H1 (cell line): ENCODE measurements around the gene IGBP1. TPM values are rescaled to one million over a fixed set of nuclear protein-coding genes. Genes with fewer than 3 reads are reported as not detected.

Experiments
- CTCF ChIA-PET: fragments of 300-600 bp; sonication (Branson Sonifier 250); formaldehyde crosslinking; loops from one replicate; lab custom pipeline; 2021; ENCODE audit not compliant: partially characterized antibody; lab: Charles Lee
- POLR2A ChIA-PET: fragments of 300-600 bp; sonication (Branson Sonifier 250); formaldehyde crosslinking; loops from one replicate; lab custom pipeline; 2021; ENCODE audit warnings: inconsistent platforms; ENCODE audit not compliant: partially characterized antibody; lab: Charles Lee
- DNase-seq, 2 experiments: peaks; one replicate each; pipeline versions ENCODE4 v3.0.0 to v3.0.0-alpha.2; 2010 to 2022; ENCODE audit warnings: low spot score in 2 of 2, low read depth in 1 of 2, mixed read lengths in 1 of 2
- FAIRE-seq: peaks from 2 replicates; lab custom pipeline; 2011; peaks lifted over from hg19 to GRCh38; lab: Jason Lieb, UNC
- H2AFZ ChIP-seq: 2 replicates; pipeline ENCODE4 v1.8.1; 2012; ENCODE audit warnings: low read length, inconsistent platforms
- H2AK5ac ChIP-seq: 2 replicates; pipeline ENCODE4 v1.6.1; 2013; ENCODE audit warnings: low read depth, low read length
- H2BK120ac ChIP-seq: replicated peaks from 2 replicates; pipeline ENCODE3; 2013; ENCODE audit warnings: low read depth, low read length, inconsistent platforms
- H2BK12ac ChIP-seq: 2 replicates; pipeline ENCODE4 v1.6.1; 2013; ENCODE audit warnings: low read depth, low read length
- H2BK15ac ChIP-seq: 2 replicates; pipeline ENCODE4 v1.6.1; 2013; ENCODE audit warnings: low read length
- H2BK20ac ChIP-seq: 2 replicates; pipeline ENCODE4 v1.6.1; 2013; ENCODE audit warnings: low read length
- H2BK5ac ChIP-seq: 2 replicates; pipeline ENCODE4 v1.6.1; 2013; ENCODE audit warnings: low read depth, low read length
- H3K14ac ChIP-seq: 2 replicates; pipeline ENCODE4 v1.6.1; 2013; ENCODE audit warnings: inconsistent platforms; ENCODE audit not compliant: insufficient read length
- H3K18ac ChIP-seq: 2 replicates; pipeline ENCODE4 v1.6.1; 2013; ENCODE audit warnings: low read length; ENCODE audit errors: extremely low read depth
- H3K23ac ChIP-seq: 2 replicates; pipeline ENCODE4 v1.6.1; 2013; ENCODE audit warnings: inconsistent platforms; ENCODE audit not compliant: insufficient read length
- H3K23me2 ChIP-seq: 2 replicates; pipeline ENCODE4 v1.6.1; 2013; ENCODE audit warnings: low read depth, low read length
- H3K27ac ChIP-seq: 2 replicates; pipeline ENCODE4 v1.6.1; 2011; ENCODE audit warnings: low read depth, low read length, inconsistent platforms
- H3K27me3 ChIP-seq, 4 experiments: replicated peaks in 1 of 4; 1 replicate in 1 of 4; 2 replicates in 3 of 4; pipeline versions ENCODE4 v1.6.1 to v1.8.1; 2011 to 2013; ENCODE audit warnings: low read length in 3 of 4, mild to moderate bottlenecking in 3 of 4, inconsistent platforms in 2 of 4, mixed read lengths in 2 of 4, moderate library complexity in 1 of 4; ENCODE audit not compliant: control insufficient read depth in 3 of 4, insufficient read depth in 3 of 4; ENCODE audit errors: extremely low read depth in 1 of 4
- H3K36me3 ChIP-seq, 4 experiments: 2 replicates each; pipeline versions ENCODE4 v1.6.1 to v1.8.1; 2011 to 2013; ENCODE audit warnings: mild to moderate bottlenecking in 4 of 4, low read length in 3 of 4, moderate library complexity in 2 of 4, control low read depth in 1 of 4, inconsistent platforms in 1 of 4; ENCODE audit not compliant: insufficient read depth in 4 of 4, control insufficient read depth in 2 of 4
- H3K4ac ChIP-seq: replicated peaks from 2 replicates; pipeline ENCODE3; 2013; ENCODE audit warnings: low read length, low read depth, mixed read lengths, inconsistent platforms; ENCODE audit not compliant: insufficient read length
- H3K4me1 ChIP-seq, 4 experiments: replicated peaks in 1 of 4; 1 replicate in 1 of 4; 2 replicates in 3 of 4; pipeline versions ENCODE4 v1.6.1 to v1.8.1; 2011 to 2013; ENCODE audit warnings: low read length in 3 of 4, inconsistent platforms in 2 of 4, mixed read lengths in 1 of 4; ENCODE audit not compliant: insufficient read depth in 4 of 4, control insufficient read depth in 3 of 4
- H3K4me2 ChIP-seq, 2 experiments: 2 replicates each; pipeline versions ENCODE4 v1.6.1 to v1.8.1; 2011 to 2013; ENCODE audit warnings: low read depth in 2 of 2, low read length in 2 of 2, control low read depth in 1 of 2, inconsistent platforms in 1 of 2, mild to moderate bottlenecking in 1 of 2; ENCODE audit not compliant: insufficient read depth in 1 of 2
- H3K4me3 ChIP-seq, 4 experiments: fragments of 200-600, 300-600 bp in 1 of 4; sonication (generic), shearing (Covaris generic), sonication (Bioruptor Twin) in 1 of 4; 2 replicates each; pipeline versions ENCODE4 v1.5.1 to v1.8.1; 2011 to 2016; ENCODE audit warnings: low read length in 4 of 4, low read depth in 3 of 4, control low read depth in 2 of 4, inconsistent platforms in 2 of 4, mild to moderate bottlenecking in 2 of 4, mixed read lengths in 1 of 4, moderate library complexity in 1 of 4; ENCODE audit not compliant: insufficient read depth in 2 of 4; ENCODE audit errors: extremely low read depth in 1 of 4
- H3K56ac ChIP-seq: replicated peaks from 2 replicates; pipeline ENCODE3; 2013; ENCODE audit warnings: low read depth, mild to moderate bottlenecking, mixed read lengths, low read length, inconsistent platforms; ENCODE audit not compliant: insufficient read length
- H3K79me1 ChIP-seq: 2 replicates; pipeline ENCODE4 v1.6.1; 2013; ENCODE audit warnings: low read depth, low read length, control low read depth
- H3K79me2 ChIP-seq, 2 experiments: 2 replicates each; pipeline versions ENCODE4 v1.6.1 to v1.8.1; 2012 to 2013; ENCODE audit warnings: low read length in 2 of 2, mild to moderate bottlenecking in 2 of 2, inconsistent platforms in 1 of 2; ENCODE audit not compliant: insufficient read depth in 2 of 2, control insufficient read depth in 1 of 2
- H3K9ac ChIP-seq, 4 experiments: replicated peaks in 1 of 4; 1 replicate in 1 of 4; 2 replicates in 3 of 4; pipeline versions ENCODE4 v1.6.1 to v1.8.1; 2011 to 2013; ENCODE audit warnings: low read depth in 3 of 4, low read length in 3 of 4, control low read depth in 2 of 4, mild to moderate bottlenecking in 2 of 4, moderate library complexity in 2 of 4, inconsistent platforms in 1 of 4; ENCODE audit errors: extremely low read depth in 1 of 4
- H3K9me3 ChIP-seq, 2 experiments: 2 replicates each; pipeline versions ENCODE4 v1.6.1 to v1.8.1; 2012 to 2013; ENCODE audit warnings: mild to moderate bottlenecking in 2 of 2, moderate library complexity in 2 of 2, control low read depth in 1 of 2, inconsistent platforms in 1 of 2, low read depth in 1 of 2, low read length in 1 of 2, mixed read lengths in 1 of 2; ENCODE audit not compliant: insufficient read depth in 2 of 2
- H4K20me1 ChIP-seq, 2 experiments: replicated peaks in 1 of 2; 2 replicates each; pipeline versions ENCODE3 to v1.8.1; 2011 to 2013; ENCODE audit warnings: inconsistent platforms in 2 of 2, low read length in 2 of 2, mild to moderate bottlenecking in 1 of 2; ENCODE audit not compliant: insufficient read depth in 2 of 2, control insufficient read depth in 1 of 2
- H4K5ac ChIP-seq: 2 replicates; pipeline ENCODE4 v1.6.1; 2013; ENCODE audit warnings: low read length, low read depth, mixed read lengths, inconsistent platforms; ENCODE audit not compliant: insufficient read length
- H4K8ac ChIP-seq: 2 replicates; pipeline ENCODE4 v1.8.0; 2013; ENCODE audit warnings: mild to moderate bottlenecking, moderate library complexity, low read length, inconsistent platforms; ENCODE audit not compliant: insufficient read depth; ENCODE audit errors: extremely low read depth
- H4K91ac ChIP-seq: replicated peaks from 2 replicates; pipeline ENCODE3; 2013; ENCODE audit warnings: low read length, mixed read lengths, inconsistent platforms; ENCODE audit not compliant: insufficient read length
- ASH2L ChIP-seq: fragments of 200-600, 300-600 bp; sonication (generic); IDR thresholded peaks from one replicate; pipeline ENCODE4 v1.7.1; 2017; ENCODE audit warnings: low read length
- BACH1 ChIP-seq: IDR thresholded peaks from 2 replicates; pipeline ENCODE4 v1.6.1; 2012; ENCODE audit warnings: low read length, improper control_type of control experiment
- CHD1 ChIP-seq: IDR thresholded peaks from 2 replicates; pipeline ENCODE4 v1.6.1; 2012; ENCODE audit warnings: low read depth, low read length, improper control_type of control experiment
- CHD2 ChIP-seq: IDR thresholded peaks from 2 replicates; pipeline ENCODE4 v1.6.1; 2012; ENCODE audit warnings: low read length, improper control_type of control experiment
- CREB1 ChIP-seq: IDR thresholded peaks from 2 replicates; pipeline ENCODE4 v1.6.1; 2012; ENCODE audit warnings: inconsistent platforms
- CTBP2 ChIP-seq: IDR thresholded peaks from 2 replicates; pipeline ENCODE4 v1.7.0; 2011; ENCODE audit warnings: borderline replicate concordance, mild to moderate bottlenecking, moderate library complexity, mixed read lengths, low read length; ENCODE audit not compliant: insufficient read depth, insufficient read length
- EGR1 ChIP-seq: IDR thresholded peaks from 2 replicates; pipeline ENCODE4 v1.6.1; 2011; ENCODE audit warnings: low read depth, low read length, borderline replicate concordance
- EZH2 ChIP-seq: fragments of 200-600 bp; sonication (generic); IDR thresholded peaks from 2 replicates; pipeline ENCODE4 v1.7.1; 2012; ENCODE audit warnings: low read depth, mild to moderate bottlenecking, moderate library complexity, low read length, inconsistent platforms; ENCODE audit not compliant: severe bottlenecking
- GABPA ChIP-seq: IDR thresholded peaks from 2 replicates; pipeline ENCODE4 v1.6.1; 2011; ENCODE audit warnings: mild to moderate bottlenecking, low read length, moderate library complexity, borderline replicate concordance; ENCODE audit not compliant: insufficient read depth
- HDAC6 ChIP-seq: IDR thresholded peaks from one replicate; pipeline ENCODE4 v1.7.1; 2012; ENCODE audit warnings: low read depth, mild to moderate bottlenecking, inconsistent platforms, low read length, moderate library complexity
- JUN ChIP-seq: IDR thresholded peaks from 2 replicates; pipeline ENCODE4 v1.6.1; 2011; ENCODE audit warnings: low read depth, mild to moderate bottlenecking, improper control_type of control experiment, low read length
- KDM5A ChIP-seq: fragments of 200-600 bp; IDR thresholded peaks from 2 replicates; pipeline ENCODE4 v1.7.1; 2012; ENCODE audit warnings: mild to moderate bottlenecking, low read length, inconsistent platforms, mixed read lengths
- NANOG ChIP-seq: IDR thresholded peaks from 2 replicates; pipeline ENCODE4 v1.6.1; 2011; ENCODE audit warnings: low read length, low read depth, mild to moderate bottlenecking, inconsistent platforms; ENCODE audit not compliant: insufficient read depth, poor library complexity, severe bottlenecking
- POU5F1 ChIP-seq: IDR thresholded peaks from 2 replicates; pipeline ENCODE4 v1.6.1; 2011; ENCODE audit warnings: low read depth, mild to moderate bottlenecking, low read length, moderate library complexity
- SP2 ChIP-seq: IDR thresholded peaks from 2 replicates; pipeline ENCODE4 v1.6.1; 2012; ENCODE audit warnings: mild to moderate bottlenecking, low read length, inconsistent platforms
- SUZ12 ChIP-seq: fragments of 200-600 bp; sonication (generic); IDR thresholded peaks from 2 replicates; pipeline ENCODE4 v1.6.1; 2012; ENCODE audit warnings: mild to moderate bottlenecking, inconsistent platforms, low read length, moderate library complexity, mixed read lengths
- WGBS, 2 experiments: shearing (Covaris generic) in 1 of 2; methylation state at CpG; one replicate each; pipeline versions ENCODE4 v1.1.6 to v1.1.7; 2013 to 2015; ENCODE audit warnings: low lambda C conversion rate in 2 of 2, mixed read lengths in 2 of 2, inconsistent platforms in 1 of 2, low coverage in 1 of 2, missing lambda C conversion rate in 1 of 2; ENCODE audit not compliant: insufficient replicate concordance in 2 of 2, insufficient coverage in 1 of 2, insufficient read length in 1 of 2; ENCODE audit errors: extremely low coverage in 1 of 2, missing lambda C conversion rate in 1 of 2; 5-methylcytosine and 5-hydroxymethylcytosine counted together
- polyA plus RNA-seq, 7 experiments: library from polyadenylated mRNA; depleted of rRNA in 3 of 7; stranded (reverse) in 5 of 7; unstranded in 2 of 7; fragments of >200 nt in 5 of 7; fragments of 200-250 nt in 2 of 7; gene quantifications; 1 replicate in 5 of 7; 2 replicates in 1 of 7; 4 replicates in 1 of 7; pipeline versions ENCODE4 v1.2.1 to v1.2.3, GENCODE V29; 2011 to 2013; ENCODE audit warnings: missing spikeins in 2 of 7, mixed read lengths in 2 of 7
- total RNA-seq: library from RNA; stranded (reverse); fragmentation: NEBNext Ultra II Directional; extraction: Animal tissue kit (Norgen Biotek cat#: 25700); gene quantifications from 2 replicates; pipeline ENCODE4 v1.2.1, GENCODE V29; 2021

Gene IGBP1
- total and polyA plus RNA-seq, 2 of the 8 experiments (the other 6 are each of a cell fraction or from before 2014, with no cell fraction given): 41.3 to 45.4 TPM

- Histone ChIP-seq H2BK5ac (no peak overlapping the region), H2BK12ac (no peak overlapping the region), H3K23me2 (no peaks in the 10 kb centered on the region), H2AK5ac (no peak overlapping the region), H3K56ac (no peak overlapping the region), H3K79me1 (no peaks in the 10 kb centered on the region), H3K79me2 (no peaks in the 10 kb centered on the region), H4K91ac (no peak overlapping the region), H2BK20ac (no peak overlapping the region), H3K18ac (no peak overlapping the region), H4K5ac (no peak overlapping the region), H3K27me3 (no peaks in the 10 kb centered on the region), H4K8ac (no peak overlapping the region), H2BK15ac (no peak overlapping the region), H3K23ac (no peak overlapping the region), H3K14ac (no peak overlapping the region), H2BK120ac (no peak overlapping the region), H3K36me3 (no peaks in the 10 kb centered on the region), H3K9me3 (peaks cover 0 to 10% of the 10 kb centered on the region in 2 experiments; a peak in 2 of 4 replicates), H3K4ac (no peak overlapping the region), H2AFZ (no peak overlapping the region), H3K4me2 (no peak overlapping the region), H4K20me1 (no peaks in the 10 kb centered on the region), H3K9ac (no peak overlapping the region), H3K4me3 (no peak overlapping the region), H3K4me1 (peaks cover 0 to 8% (median 3%) of the 10 kb centered on the region in 4 experiments; a peak in 4 of 7 replicates), H3K27ac (no peak overlapping the region)
- CTCF ChIA-PET: no interaction called here
- FAIRE-seq: no peak
- no peak for DNase-seq
- WGBS, 2 experiments: 88% methylated on average over 2 of the region's 2 CpGs; no CpG with 5 or more reads in 1 of the 2 experiments
- POLR2A ChIA-PET: no interaction called here
- TF ChIP-seq CTBP2 (no peak), POU5F1 (no peak), SP2 (no peak), BACH1 (no peak), CHD2 (no peak), CHD1 (no peak), EGR1 (no peak), ASH2L (no peak), CREB1 (no peak), GABPA (no peak), EZH2 (no peak), HDAC6 (no peak), JUN (no peak), NANOG (no peak), SUZ12 (no peak), KDM5A (no peak)
Observed at GRCh38 chrX:70124678-70125077, 8.6 kb upstream of the IGBP1 start.
